ENCODE data around the gene NOS1AP.
"Not testable (repeated sequence)": the region's sequence is repeated elsewhere in the genome, so short reads cannot be mapped to it uniquely, and the experiment has no call there.

NOS1AP gene

GRCh38 chr1:162197615-162198421, 128.3 kb downstream of the NOS1AP start:
- DNase-seq, result no peak

- DNase-seq, result no peak
Observed at GRCh38 chr1:162200096-162200847, 130.8 kb downstream of the NOS1AP start.

DNA sequence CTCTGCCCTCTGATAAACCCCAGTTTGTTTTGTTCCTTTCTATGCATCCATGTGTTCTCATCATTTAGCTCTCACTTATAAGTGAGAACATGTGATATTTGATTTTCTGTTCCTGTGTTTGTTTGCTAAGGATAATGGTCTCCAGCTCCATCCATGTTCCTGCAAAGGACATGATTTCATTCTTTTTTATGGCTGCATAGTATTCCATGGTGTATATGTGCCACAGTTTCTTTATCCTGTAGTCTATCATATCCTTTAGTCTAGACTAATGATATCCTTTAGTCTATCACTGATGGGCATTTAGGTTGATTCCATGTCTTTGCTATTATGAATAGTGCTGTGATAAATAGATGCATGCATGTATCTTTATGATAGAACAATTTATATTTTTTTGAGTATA, 131.6 kb downstream of the NOS1AP start:
- not testable (repeated sequence) for DNase-seq

GRCh38 chr1:162204129-162204822, 134.8 kb downstream of the NOS1AP start:
- DNase-seq, result no peak

DNA sequence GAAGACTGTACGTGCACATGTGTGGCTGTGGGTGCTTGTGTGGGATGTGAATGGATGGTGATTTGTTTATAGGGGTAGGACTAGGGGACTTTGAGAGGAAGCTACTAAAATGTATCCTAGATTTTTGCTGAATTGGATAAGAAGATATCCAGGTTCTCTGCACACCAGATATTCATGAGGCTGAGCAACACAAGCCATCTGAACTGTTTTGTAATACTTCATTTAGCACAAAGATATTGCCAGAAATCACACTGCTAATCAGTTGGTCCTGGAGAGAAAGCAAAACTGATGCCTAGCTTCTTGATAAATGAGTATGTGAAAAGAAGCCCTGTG, 135.3 kb downstream of the NOS1AP start:
- no peak for DNase-seq

GRCh38 chr1:162206300-162206699, 136.8 kb downstream of the NOS1AP start:
- DNase-seq, result no peak

DNA sequence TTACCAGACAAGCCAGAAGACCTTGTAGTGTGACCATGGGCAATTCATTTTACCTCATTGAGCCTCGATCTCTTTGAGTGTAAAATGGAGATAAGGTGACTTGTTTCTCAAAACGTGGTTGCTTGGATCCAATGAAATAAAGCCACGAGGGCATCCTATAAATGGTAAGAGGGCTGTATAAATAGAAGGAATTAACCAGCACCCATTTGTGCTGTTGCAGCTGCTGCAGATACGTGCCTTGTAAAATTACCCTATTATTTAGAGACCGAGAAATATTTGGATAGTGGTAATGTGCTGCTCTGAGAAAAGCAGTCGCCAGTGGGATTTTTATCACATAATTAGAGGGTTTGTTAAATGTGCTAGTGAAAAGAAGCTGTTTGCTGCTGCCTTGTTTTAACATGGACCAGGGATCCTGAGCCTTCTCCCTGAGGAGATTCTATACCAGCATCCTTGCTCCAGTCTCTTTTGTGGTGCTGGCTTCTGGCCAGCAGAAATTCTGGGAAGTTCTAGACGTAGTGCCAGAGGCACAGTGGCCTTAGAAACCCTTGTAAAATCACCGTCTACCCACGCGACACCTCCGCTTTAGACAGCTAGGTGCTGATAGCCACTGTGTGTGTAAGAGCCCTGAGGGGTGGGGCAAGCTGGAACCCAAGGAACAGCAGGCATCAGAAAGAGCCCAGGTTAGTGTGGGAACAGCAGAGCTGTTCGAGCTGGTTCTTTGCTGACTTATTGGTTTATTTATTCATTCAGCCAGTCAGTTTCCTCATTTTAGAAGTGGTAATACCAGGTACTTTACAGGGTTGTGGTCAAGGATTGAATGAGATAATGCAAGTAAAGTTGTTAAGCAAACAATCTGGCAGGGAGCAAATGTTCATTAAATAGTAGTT, 137.5 kb downstream of the NOS1AP start:
- DNase-seq, result no peak

DNA sequence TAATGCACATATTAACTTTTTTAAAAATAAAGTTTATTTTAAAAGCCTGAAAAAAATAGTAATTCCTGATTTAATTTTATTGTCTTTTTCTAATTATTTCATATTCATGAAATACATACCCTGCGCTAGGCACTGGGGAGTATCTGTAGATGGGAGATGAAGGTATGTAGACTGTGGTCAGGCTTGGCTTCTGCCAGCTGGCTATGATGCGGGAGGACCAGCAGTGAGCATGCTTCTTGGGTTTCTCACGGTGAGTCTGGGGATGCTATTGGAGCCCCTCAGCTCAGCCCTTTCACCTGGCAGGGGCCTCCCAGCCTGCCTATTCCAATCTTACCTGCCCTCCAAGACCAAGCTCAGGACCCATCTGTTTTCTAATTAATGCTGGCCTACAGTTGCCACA, 138.4 kb downstream of the NOS1AP start:
- no peak for DNase-seq

- no peak for DNase-seq
Observed at GRCh38 chr1:162210196-162210595, 140.7 kb downstream of the NOS1AP start.

GRCh38 chr1:162212713-162213112, 143.2 kb downstream of the NOS1AP start:
- no peak for DNase-seq

DNA sequence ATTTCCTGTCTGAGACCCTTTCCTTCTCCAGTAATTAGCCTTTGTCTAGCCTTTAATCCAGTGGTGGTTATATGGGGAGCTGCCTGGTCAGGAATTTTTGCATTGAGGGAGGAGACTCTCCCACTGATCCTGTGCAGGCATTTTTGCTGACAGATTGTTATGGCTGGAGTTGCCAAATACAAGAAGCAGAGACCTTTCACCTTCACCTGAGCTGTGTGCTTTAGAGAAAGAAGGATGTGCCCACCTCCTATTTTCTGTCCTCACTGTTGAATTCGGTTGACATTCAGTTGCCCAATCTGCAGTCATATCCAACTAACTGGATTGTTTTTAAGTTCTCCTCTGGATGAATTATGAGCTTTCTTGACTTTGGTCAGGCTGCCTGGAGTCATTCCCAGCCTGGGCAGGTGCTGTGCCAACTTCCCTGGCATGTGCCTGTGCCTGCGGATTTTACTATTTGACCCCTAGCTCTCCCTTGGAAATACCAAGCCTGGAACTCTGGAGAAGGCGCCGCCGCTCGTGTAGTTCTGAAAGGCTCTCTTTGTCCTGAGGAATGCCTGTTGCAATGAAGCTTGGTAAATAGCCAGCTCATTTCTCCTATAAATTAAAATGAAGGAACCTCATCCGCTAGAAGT, 143.9 kb downstream of the NOS1AP start:
- DNase-seq, result no peak

DNA sequence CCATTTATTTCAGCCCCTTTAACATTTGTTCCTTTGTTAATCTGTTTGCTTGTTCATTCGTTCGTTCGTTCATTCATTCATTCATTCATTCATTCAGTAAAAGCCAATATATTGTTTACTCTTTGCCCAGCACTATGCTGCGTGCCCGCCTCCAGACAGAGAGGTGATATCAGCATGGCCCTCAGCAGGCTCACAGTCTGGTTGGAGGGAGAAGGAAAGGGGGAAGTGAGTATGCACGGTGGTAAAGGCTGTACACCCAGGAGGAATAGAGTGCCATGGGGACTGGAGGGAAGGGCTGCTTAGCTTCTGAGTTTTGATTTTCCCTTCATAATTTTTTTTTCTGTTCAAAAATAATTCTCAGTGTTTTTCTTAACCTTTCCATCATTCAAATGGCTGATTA, 144.7 kb downstream of the NOS1AP start:
- no peak for DNase-seq

DNA sequence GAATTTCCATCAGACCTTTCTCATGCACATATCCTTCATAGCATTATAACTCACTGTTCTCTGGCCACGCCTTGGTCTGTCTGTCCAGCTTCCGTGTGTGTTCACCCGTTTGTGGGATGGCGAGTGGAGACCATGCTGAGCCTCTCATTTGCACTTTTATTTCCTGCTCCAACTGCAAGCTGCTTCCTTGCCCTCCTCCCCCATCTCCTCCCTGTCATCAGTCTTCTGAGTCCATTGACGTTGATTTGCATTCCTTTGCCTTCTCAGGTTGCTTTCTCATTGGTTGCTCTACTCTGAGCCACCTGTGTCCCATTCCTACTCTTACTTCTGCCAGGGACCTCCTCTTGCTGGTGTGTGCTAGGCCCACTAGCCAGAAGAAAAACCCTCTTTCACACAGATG, 146.4 kb downstream of the NOS1AP start:
- DNase-seq, result no peak

DNA sequence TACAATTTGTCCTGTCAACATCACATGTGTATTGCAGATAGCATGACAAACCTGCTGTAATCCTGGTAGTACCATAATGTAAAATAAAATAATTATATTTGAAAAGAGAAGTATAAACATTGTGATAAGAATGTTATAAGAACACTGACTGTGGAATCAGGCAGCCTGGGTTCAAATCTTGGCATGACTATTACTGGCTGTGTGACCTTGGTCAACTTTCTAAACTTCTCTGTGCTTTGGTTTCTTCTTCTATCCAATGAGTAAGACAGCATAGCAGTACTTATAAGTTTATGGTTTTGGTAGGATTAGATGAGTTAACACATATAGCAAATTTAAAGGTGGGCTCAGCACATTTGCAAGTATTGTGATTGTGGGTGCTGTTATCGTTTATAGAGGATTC, 147.1 kb downstream of the NOS1AP start:
- DNase-seq, result no peak

DNA sequence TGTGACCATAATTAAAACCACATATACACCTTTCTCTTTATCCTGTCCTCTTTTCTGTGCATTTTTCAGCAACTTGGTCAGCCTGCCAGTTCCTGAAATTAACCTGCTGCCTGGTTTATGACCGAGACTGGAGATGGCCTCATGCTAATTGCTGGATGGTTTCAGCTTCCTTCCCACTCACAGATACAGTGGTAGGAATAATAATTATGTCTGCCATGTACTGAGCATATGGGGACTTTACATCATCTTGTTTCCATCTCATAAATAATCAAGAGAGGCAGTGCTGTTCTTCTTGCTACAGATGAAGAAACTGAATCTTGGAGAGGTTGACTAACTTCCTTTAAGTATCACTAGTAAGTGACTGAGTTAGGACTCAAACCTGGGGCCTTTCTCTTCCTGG, 148.2 kb downstream of the NOS1AP start:
- DNase-seq, result no peak

- DNase-seq, result no peak
Observed at GRCh38 chr1:162218546-162218945, 149.1 kb downstream of the NOS1AP start.

DNA sequence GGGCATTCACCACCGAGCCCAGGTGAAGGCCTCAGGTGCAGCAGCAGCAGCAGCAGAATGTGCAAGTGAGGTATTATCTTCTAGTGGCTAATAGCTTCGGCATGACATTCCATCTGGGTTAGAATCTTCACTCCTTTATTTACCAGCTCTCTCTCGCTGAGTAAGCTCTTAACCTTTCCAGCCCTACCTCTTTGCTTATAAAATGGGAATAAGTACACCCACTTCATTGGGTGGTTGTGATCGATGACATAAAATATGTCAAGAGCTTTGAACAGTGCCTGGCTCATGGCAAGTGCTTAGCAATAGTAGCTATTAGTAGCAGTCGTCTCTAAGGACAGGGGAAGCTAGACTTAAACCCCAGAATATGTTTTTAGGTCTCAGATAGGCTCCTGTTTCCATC, 149.5 kb downstream of the NOS1AP start:
- DNase-seq, result no peak

DNA sequence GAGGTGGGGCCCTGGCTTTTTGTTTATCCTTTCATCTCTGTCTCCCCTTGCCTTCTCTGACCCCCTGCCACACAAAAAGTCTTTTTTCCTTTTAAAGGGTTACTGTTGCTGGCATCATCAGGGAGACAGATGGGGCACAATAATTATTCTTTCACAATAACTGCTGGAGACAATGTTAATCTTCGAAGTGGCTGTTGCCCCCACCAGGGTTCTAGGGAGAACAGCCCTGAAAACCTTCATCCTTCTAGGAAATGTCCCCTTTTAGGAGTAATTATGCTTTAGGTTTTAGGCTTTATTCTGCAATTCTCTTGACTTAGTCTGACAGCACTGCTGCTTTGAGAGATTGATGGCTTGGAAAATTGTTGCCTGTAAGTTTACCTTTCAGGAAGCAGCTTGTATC, 150.0 kb downstream of the NOS1AP start:
- no peak for DNase-seq

DNA sequence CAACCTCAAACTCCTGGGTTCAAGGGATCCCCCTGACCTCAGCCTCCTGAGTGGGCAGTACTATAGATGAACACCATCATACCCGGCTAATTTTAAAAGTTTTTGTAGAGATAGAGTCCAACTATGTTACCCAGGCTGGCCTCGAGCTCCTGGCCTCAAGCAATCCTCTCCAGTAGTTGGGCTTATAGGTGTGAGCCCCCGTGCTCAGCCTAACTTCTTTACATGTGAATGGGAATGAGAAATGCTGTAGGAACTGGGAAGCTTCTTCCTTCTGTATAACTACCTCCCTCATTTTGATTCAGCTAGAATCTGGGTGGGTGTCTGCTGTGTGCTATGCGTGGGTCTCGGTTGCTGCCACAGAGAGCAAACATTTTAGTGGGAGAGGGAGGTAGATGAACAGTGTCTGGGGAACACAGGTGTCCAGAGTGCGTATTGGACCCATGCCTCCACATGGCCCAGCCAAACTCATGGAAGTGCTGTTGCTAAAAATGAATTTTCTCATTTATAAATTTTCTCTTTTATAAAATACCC, 150.6 kb downstream of the NOS1AP start:
- DNase-seq, result no peak

DNA sequence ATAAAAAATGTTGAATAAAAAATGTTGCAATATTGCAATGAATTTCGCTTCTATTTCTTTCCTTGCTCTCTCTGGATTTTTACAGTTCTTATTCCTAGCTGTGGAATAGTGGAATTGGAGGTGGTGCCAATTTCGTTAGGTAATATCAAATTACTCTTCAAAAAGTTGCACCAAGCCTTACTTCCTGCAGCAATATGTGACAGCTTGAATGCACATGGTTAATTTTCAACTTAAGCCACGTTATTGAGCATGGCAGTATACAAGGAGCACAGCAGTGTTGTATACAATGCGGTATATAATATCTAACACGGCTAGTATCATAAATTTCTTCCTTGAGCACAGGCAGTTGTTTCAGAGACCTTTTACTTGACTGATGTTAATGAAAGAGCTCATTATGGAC, 152.5 kb downstream of the NOS1AP start:
- no peak for DNase-seq

- no peak for DNase-seq
Observed at GRCh38 chr1:162222730-162223129, 153.2 kb downstream of the NOS1AP start.

GRCh38 chr1:162223488-162223887, 154.0 kb downstream of the NOS1AP start:
- DNase-seq, result no peak
